PC-9 (cell line): ENCODE results near the gene ACSM2B.

Source experiments
- CTCF ChIP-seq: fragments of 200-600 bp; sonication (generic); conservative IDR thresholded peaks from 2 replicates; pipeline ENCODE4 v1.6.1; 2017; ENCODE audit warnings: mixed run types, antibody characterized with exemption, mild to moderate bottlenecking, moderate library complexity
- EZH2 ChIP-seq: fragments of 200-600 bp; sonication (generic); IDR thresholded peaks from 2 replicates; pipeline ENCODE4 v1.8.0; 2017; ENCODE audit warnings: antibody characterized with exemption, low read depth

DNA sequence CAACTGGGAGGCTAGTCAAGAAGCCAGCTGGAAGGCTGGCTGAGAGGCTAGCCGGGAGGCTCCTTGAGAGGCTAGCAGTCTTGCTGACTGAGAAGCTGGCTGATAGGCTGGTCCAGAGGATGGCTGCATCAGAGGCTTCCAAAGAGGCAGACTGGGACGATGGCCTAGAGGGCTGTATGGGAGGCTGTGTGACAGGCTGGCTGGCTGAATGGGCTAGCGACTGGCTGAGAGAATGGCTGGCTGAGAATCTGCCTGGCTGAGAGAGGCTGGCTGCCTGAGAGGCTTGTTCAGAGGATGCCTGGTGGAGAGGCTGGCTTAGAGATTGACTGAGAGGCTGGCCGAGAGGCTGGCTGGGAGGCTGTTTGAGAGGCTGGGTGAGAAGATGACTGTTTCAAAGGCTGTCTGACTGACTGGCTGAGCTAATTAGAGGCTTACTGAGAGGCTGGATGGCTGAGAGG lies 34.8 kb upstream of the ACSM2B start:
- no peak for TF ChIP-seq CTCF
- no peak for TF ChIP-seq EZH2
